Muscle layer of colon (tissue), 2 donors: ENCODE data around the gene PRKCG.

Experiments used
- H3K27ac ChIP-seq: one replicate; pipeline ENCODE4 v1.7.0; 2013; ENCODE audit warnings: low read depth, mild to moderate bottlenecking, low read length, moderate library complexity
- H3K27me3 ChIP-seq, 2 donors: one replicate each; pipeline ENCODE4 v1.7.0; 2013; ENCODE audit warnings: low read length in 2 of 2, mild to moderate bottlenecking in 2 of 2; ENCODE audit not compliant: insufficient read depth in 2 of 2, control insufficient read depth in 1 of 2
- H3K36me3 ChIP-seq: one replicate; pipeline ENCODE4 v1.7.0; 2013; ENCODE audit warnings: mild to moderate bottlenecking, low read length; ENCODE audit not compliant: insufficient read depth
- H3K4me1 ChIP-seq: one replicate; pipeline ENCODE4 v1.7.0; 2013; ENCODE audit warnings: mild to moderate bottlenecking, low read length; ENCODE audit not compliant: insufficient read depth
- H3K4me3 ChIP-seq, 2 donors: one replicate each; pipeline ENCODE4 v1.7.0; 2013; ENCODE audit warnings: low read length in 2 of 2, low read depth in 1 of 2, mild to moderate bottlenecking in 1 of 2, moderate library complexity in 1 of 2
- H3K9ac ChIP-seq: one replicate; pipeline ENCODE4 v1.7.0; 2013; ENCODE audit warnings: low read length
- H3K9me3 ChIP-seq: one replicate; pipeline ENCODE4 v1.7.0; 2013; ENCODE audit warnings: mild to moderate bottlenecking, low read length
- donor health status: abdominal sarcoma.
- donor health status: Adenocarcinoma of cecum.

PRKCG gene

GRCh38 chr19:53912653-53913052, 30.7 kb downstream of the PRKCG start:
- H3K36me3 ChIP-seq = no peaks in the 10 kb centered on the region
- H3K4me1 ChIP-seq = peaks cover 9% of the 10 kb centered on the region
- no peak overlapping the region for H3K27ac ChIP-seq
- H3K4me3 ChIP-seq = no peak overlapping the region
- no peak overlapping the region for H3K9ac ChIP-seq
- no peaks in the 10 kb centered on the region for H3K9me3 ChIP-seq
- H3K27me3 ChIP-seq = peaks cover 37 to 52% of the 10 kb centered on the region in 2 donors

GRCh38 chr19:53915000-53915399, 33.0 kb downstream of the PRKCG start:
- H3K27me3 ChIP-seq = peaks cover 18 to 31% of the 10 kb centered on the region in 2 donors

GRCh38 chr19:53916004-53916403, 34.0 kb downstream of the PRKCG start:
- Histone ChIP-seq H3K27me3 (peaks cover 10 to 21% of the 10 kb centered on the region in 2 donors), H3K4me1 (no peaks in the 10 kb centered on the region)

More at GRCh38 chr19:53915000-53915399, 33.0 kb downstream of the PRKCG start:
- no peaks in the 10 kb centered on the region for H3K36me3 ChIP-seq
- no peak overlapping the region for H3K27ac ChIP-seq
- H3K4me1 ChIP-seq = no peaks in the 10 kb centered on the region
- H3K9me3 ChIP-seq = no peaks in the 10 kb centered on the region
- H3K4me3 ChIP-seq = no peak overlapping the region
- no peak overlapping the region for H3K9ac ChIP-seq

GRCh38 chr19:53917356-53917755, 35.4 kb downstream of the PRKCG start:
- no peak overlapping the region for H3K27ac ChIP-seq
- H3K9ac ChIP-seq = no peak overlapping the region
- H3K36me3 ChIP-seq = no peaks in the 10 kb centered on the region
- no peak overlapping the region for H3K4me3 ChIP-seq
- H3K4me1 ChIP-seq = no peaks in the 10 kb centered on the region
- H3K27me3 ChIP-seq = peaks cover 0 to 10% of the 10 kb centered on the region in 2 donors
- no peaks in the 10 kb centered on the region for H3K9me3 ChIP-seq

More at GRCh38 chr19:53916004-53916403, 34.0 kb downstream of the PRKCG start:
- Histone ChIP-seq H3K4me3 (no peak overlapping the region), H3K27ac (no peak overlapping the region), H3K9ac (no peak overlapping the region), H3K36me3 (no peaks in the 10 kb centered on the region), H3K9me3 (no peaks in the 10 kb centered on the region)

- Histone ChIP-seq H3K4me3 (no peak overlapping the region), H3K4me1 (no peaks in the 10 kb centered on the region), H3K9me3 (no peaks in the 10 kb centered on the region), H3K27ac (no peak overlapping the region), H3K27me3 (no peaks in the 10 kb centered on the region), H3K9ac (no peak overlapping the region), H3K36me3 (no peaks in the 10 kb centered on the region)
Observed at GRCh38 chr19:53927739-53928138, 45.7 kb downstream of the PRKCG start.

- H3K9ac ChIP-seq = no peak overlapping the region
- H3K27me3 ChIP-seq = peaks cover under 1 to 3% of the 10 kb centered on the region in 2 donors
- no peak overlapping the region for H3K4me3 ChIP-seq
- H3K36me3 ChIP-seq = no peaks in the 10 kb centered on the region
- no peak overlapping the region for H3K27ac ChIP-seq
- H3K9me3 ChIP-seq = no peaks in the 10 kb centered on the region
- no peaks in the 10 kb centered on the region for H3K4me1 ChIP-seq
Observed at GRCh38 chr19:53936029-53936428, 54.0 kb downstream of the PRKCG start.

GRCh38 chr19:53942001-53942786, 60.2 kb downstream of the PRKCG start:
- H3K27ac ChIP-seq = no peak overlapping the region
- no peaks in the 10 kb centered on the region for H3K9me3 ChIP-seq
- no peak overlapping the region for H3K4me3 ChIP-seq
- no peaks in the 10 kb centered on the region for H3K36me3 ChIP-seq
- no peak overlapping the region for H3K9ac ChIP-seq
- H3K4me1 ChIP-seq = no peaks in the 10 kb centered on the region
- H3K27me3 ChIP-seq = peaks cover 23 to 25% of the 10 kb centered on the region in 2 donors

- Histone ChIP-seq H3K4me1 (no peaks in the 10 kb centered on the region), H3K27me3 (peaks cover 23 to 25% of the 10 kb centered on the region in 2 donors), H3K27ac (no peak overlapping the region), H3K9ac (no peak overlapping the region), H3K4me3 (no peak overlapping the region), H3K9me3 (no peaks in the 10 kb centered on the region), H3K36me3 (no peaks in the 10 kb centered on the region)
Observed at GRCh38 chr19:53944416-53944815, 62.4 kb downstream of the PRKCG start.

- Histone ChIP-seq H3K36me3 (no peaks in the 10 kb centered on the region), H3K27ac (no peak overlapping the region), H3K9ac (no peak overlapping the region), H3K4me1 (no peaks in the 10 kb centered on the region), H3K27me3 (peaks cover 23 to 25% of the 10 kb centered on the region in 2 donors), H3K9me3 (no peaks in the 10 kb centered on the region), H3K4me3 (no peak overlapping the region)
Observed at GRCh38 chr19:53944933-53945332, 62.9 kb downstream of the PRKCG start.

GRCh38 chr19:53945441-53945840, 63.4 kb downstream of the PRKCG start:
- Histone ChIP-seq H3K4me1 (no peaks in the 10 kb centered on the region), H3K9ac (no peak overlapping the region), H3K27me3 (peaks cover 23 to 25% of the 10 kb centered on the region in 2 donors), H3K9me3 (no peaks in the 10 kb centered on the region), H3K27ac (no peak overlapping the region), H3K4me3 (no peak overlapping the region), H3K36me3 (no peaks in the 10 kb centered on the region)

GRCh38 chr19:53945998-53946397, 64.0 kb downstream of the PRKCG start:
- Histone ChIP-seq H3K9me3 (no peaks in the 10 kb centered on the region), H3K9ac (no peak overlapping the region), H3K36me3 (no peaks in the 10 kb centered on the region), H3K4me1 (no peaks in the 10 kb centered on the region), H3K4me3 (no peak overlapping the region), H3K27ac (no peak overlapping the region), H3K27me3 (peaks cover 23% of the 10 kb centered on the region in 2 donors)

GRCh38 chr19:53947624-53948023, 65.6 kb downstream of the PRKCG start:
- H3K36me3 ChIP-seq = no peaks in the 10 kb centered on the region
- H3K27me3 ChIP-seq = peaks cover 6 to 11% of the 10 kb centered on the region in 2 donors
- no peak overlapping the region for H3K9ac ChIP-seq
- H3K4me1 ChIP-seq = no peaks in the 10 kb centered on the region
- H3K9me3 ChIP-seq = no peaks in the 10 kb centered on the region
- no peak overlapping the region for H3K4me3 ChIP-seq
- H3K27ac ChIP-seq = no peak overlapping the region
